GM19397 (cell line): ENCODE data around the gene CXCR1.
"Not testable (repeated sequence)": the region's sequence is repeated elsewhere in the genome, so short reads cannot be mapped to it uniquely, and the experiment has no call there.

Source experiments
- ATAC-seq: cut with Tn5 transposase; IDR thresholded peaks from one replicate; pipeline ENCODE4 v1.9.1; 2021; ENCODE audit warnings: mild to moderate bottlenecking, moderate library complexity; ENCODE audit not compliant: unreplicated experiment

CXCR1 gene

DNA sequence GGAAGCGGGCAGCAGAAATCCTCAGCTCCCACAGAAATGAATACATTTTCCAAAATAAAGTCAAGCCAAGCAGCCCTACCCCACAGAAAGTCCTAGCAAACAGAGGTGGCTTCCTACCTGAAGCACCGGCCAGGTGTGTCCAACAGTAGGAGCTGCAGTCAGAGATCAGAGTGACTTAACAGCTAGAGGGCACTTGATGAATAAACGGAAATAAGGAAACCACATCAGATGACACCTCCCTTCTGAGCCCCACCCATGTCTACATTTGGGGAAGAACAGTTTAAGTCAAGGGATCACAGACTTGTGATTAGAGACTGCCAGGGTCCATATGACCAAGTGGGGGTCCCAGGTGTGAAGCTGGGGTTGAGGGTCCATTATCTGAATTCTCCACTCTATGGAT, at the start of gene CXCR1:
TSS of gene CXCR1 (minus strand) at position 172 of the 400 bp plus-strand sequence. CDS start 1,751 bp downstream, outside the sequence.
- no peak for ATAC-seq

DNA sequence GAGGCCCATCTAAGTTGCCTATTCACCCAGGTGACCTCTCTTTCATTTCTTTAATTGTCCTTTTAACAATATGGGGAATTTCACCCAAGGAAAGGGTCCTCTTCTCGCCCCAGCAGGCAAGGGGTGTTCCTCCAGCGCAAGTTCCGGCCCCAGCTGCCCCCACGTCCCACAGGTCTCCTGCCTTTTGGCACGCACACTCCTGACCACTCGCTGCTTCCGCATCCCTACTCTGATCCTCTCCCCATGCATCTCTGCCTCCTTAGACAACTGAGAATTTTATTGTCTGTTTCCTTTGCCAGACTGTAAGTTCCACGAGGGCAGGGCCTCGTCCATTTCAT, 49.5 kb upstream of the CXCR1 start:
- ATAC-seq: no peak

GRCh38 chr2:218214116-218214515, 47.4 kb upstream of the CXCR1 start:
- ATAC-seq: no peak

GRCh38 chr2:218209078-218209477, 42.3 kb upstream of the CXCR1 start:
- ATAC-seq: no peak

- no peak for ATAC-seq
Observed at GRCh38 chr2:218202266-218202665, 35.5 kb upstream of the CXCR1 start.

DNA sequence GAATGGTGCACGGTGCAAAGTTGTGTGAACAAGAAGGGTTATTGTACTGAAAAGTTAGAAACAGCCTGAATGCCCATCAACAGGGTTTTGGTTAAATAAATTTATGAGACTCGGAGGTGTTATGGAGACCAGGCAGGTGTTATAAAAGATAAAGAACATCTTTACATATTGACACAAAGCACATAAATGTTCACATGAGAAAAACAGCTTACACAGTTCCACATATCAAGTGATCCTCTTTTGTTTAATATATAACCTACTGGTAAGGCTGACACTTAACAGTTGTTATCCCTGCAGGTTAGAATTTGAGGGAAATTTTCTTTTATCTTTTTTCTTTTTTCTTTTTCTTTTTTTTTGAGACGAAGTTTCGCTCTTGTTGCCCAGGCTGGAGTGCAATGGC, 30.2 kb upstream of the CXCR1 start:
- ATAC-seq: no peak

DNA sequence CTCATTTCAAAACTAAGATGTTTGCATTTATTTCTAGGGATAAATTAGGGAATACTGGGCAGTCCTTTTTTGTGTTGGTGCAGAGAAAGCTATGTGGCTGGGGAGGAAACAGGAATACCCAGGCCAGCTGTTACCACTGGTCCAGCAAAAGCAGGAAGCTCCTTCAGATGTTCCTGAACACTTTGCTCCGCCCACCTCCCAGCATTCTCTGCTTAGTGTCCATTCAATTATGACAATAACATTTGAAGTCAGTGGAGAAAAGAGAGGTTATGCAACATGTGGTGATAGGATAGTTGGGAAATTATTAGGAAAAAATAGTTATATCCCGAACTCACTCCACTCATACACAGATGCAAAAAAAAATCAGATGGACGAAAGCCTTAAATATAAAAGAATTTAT, 28.1 kb upstream of the CXCR1 start:
- no peak for ATAC-seq

DNA sequence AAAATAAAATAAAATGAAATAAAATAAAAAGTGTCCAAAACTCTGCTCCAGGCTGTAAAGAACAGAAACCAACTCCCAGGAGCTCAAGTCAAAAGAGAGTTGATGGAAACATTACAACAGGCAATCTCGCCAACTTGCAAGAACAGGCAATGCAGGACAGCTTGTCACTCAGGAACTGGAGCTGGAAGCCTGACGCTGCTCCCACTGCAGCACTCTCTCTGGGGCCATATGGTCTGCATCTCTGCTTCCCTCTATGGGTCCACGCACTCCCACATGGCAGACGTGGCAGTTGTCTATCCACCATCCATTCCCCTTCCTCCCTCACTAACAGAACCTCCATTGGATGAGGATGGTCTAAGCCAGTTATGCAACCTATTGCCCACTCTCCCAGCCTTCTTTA, 26.9 kb upstream of the CXCR1 start:
- no peak for ATAC-seq

DNA sequence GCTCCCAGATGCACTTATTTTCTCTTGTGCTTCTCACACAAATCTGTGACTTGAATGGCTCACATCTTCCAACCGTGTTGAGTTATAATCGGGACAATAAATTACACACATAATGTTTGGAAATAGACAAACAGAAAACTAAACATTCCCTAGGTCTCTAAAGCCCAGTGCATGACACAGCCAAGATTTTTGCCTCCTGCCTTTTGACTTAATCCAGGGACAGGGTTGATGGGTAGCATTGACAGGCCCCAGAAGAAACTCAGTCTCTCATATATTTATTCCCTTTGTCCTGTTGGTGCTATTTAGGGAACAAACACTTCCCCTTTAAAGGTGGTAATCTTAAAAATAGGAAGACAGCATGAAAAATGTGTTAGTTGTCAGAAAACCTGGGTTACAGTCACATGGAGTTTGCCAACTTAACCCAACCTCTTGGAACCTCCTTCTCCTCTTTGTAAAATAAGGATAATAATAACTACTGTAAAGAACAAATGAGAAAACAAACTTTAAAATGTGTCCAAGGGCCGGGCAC, 26.2 kb upstream of the CXCR1 start:
- ATAC-seq: no peak

DNA sequence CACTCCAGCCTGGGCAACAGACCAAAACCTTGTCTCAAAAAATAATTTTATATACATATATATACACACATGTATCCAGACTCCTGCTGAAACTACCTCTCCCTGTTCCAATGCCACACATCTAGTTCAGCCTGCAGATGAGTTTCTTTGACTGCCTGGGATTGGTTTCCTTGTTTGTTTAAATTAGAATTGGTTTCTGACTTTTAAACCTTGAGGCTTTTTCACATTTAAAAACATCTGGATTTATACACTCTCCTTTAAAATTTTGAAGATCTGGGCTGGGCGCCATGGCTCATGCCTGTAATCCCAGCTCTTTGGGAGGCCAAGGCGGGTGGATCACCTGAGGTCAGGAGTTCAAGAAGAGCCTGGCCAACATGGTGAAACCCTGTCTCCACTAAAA, 21.8 kb upstream of the CXCR1 start:
- no peak for ATAC-seq

- no peak for ATAC-seq
Observed at GRCh38 chr2:218187296-218188015, 20.7 kb upstream of the CXCR1 start.

DNA sequence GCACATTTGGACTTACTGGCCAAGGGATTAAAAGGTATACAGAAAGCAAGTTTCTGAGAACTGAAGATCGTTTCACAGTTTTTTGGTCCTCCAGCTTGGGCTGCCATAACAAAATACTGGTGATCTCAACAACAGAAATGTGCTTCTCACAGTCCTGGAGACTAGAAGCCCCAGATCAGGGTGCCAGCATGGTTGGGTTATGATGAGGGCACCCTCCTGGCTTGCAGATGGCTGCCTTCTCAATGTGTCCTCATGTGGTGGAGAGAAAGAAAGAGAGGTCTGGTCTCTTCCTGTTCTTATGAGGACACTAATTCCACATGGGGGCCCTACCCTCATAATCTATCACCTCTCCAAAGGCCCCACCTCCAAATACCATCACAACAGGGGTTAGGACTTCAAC, 20.1 kb upstream of the CXCR1 start:
- ATAC-seq: no peak

- ATAC-seq: no peak
Observed at GRCh38 chr2:218186355-218186766, 19.6 kb upstream of the CXCR1 start.

- ATAC-seq: no peak
Observed at GRCh38 chr2:218184331-218184730, 17.6 kb upstream of the CXCR1 start.

DNA sequence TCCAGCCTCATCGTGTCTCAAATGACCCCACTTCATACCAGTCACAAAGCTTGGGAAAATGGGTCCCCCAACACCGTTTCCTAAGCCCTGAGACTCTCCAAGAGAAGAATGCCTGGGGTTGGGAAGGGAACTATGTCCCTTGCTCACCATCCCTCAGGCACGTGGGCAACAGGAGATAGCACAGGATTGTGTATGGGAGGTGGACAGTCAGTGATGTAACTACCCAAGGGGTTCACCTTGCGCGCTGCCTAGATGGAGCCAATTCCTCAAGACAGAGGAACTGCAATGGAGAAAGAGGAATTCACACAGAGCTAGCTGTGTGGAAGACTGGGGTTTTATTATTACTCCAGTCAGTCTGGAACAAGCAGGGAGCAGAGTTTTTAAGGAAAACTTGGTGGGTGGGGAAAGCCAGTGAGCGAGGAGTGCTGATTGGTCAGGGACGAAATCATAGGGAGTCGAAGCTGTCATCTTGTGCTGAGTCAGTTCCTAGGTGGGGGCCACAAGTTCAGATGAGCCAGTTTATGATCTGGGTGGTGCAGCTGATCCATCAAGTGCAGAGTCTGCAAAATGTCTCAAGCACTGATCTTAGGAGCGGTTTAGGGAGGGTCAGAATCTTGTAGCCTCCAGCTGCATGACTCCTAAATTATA, 13.8 kb upstream of the CXCR1 start:
- no peak for ATAC-seq

DNA sequence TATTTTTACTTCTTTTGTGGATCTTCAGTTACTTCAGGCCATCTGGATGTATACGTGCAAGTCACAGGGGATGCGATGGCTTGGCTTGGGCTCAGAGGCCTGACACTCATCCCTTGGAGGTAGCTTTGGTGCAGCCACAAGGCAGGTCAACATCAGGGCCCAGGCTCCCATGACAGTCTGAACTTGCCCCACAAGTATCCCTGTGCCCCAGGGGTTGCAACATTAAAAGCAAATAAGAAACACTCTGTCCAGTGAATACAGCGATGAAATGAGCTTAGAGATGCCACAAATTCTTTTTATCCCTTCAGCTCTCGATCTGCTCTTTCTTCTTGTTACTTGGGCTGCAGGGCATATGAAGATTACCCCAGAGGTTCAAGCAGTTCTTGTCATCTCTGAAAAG, 13.0 kb upstream of the CXCR1 start:
- ATAC-seq: no peak

DNA sequence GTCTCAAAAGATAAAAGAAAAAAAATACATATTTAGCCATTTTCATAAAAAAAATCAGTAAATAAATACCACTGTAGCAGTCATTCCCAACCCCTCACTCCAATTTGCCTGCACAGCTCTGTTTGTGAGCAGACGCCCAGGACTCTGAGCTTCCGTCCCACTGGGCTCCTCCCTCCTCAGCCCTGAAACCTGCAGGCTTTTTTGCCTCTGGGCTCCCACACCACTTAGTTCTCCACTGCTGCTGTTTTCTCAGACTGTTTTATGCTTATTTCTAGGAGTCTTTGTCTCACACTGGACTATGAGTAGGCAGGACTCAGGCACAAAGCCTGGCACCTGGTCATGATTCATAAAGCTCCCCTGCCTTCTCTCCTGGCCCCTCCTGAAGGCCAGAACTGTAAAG, 6.1 kb upstream of the CXCR1 start:
- ATAC-seq: no peak

- ATAC-seq: not testable (repeated sequence)
Observed at GRCh38 chr2:218171744-218172143, 5.0 kb upstream of the CXCR1 start.

GRCh38 chr2:218169757-218170546, 3.2 kb upstream of the CXCR1 start:
- ATAC-seq: no peak

DNA sequence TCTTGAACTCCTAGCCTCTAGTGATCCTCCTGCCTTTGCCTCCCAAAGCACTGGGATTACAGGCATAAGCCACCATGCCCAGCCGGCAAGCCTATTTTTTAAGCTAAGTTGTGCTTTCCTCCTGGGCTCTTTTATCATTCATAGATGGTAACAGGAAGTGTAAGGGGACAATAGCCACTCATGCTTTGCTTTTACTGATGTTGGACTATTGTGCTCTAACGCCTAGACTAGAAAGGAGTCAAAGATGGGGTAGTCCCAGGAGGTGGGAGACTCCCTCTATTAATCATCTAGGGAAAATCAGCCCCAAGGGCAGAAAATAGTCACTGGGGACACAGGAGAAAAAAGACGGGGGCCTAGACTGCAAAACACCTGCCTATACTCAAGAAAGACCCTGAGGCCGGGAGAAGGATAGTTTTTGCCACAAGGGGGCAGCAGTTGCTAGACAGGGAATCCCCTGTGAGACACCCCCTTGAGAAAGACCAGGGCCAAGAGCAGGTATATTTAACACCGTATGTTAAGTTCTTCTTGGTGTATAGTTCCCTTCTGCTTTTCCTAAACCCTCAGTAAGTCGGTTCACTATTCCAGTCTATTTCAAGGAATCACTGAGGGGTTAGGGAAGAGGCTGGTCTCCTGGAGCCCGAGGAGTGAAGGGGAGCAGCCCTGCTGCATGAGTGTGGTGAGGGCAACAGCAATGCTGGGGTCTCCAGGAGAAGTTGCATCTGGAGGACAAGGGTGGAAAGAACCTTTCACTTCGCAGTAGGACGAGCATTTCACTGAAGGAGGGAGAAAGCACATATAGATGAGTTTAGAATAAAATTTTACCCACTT, 2.1 kb upstream of the CXCR1 start:
- peak; percentile 57 for ATAC-seq

DNA sequence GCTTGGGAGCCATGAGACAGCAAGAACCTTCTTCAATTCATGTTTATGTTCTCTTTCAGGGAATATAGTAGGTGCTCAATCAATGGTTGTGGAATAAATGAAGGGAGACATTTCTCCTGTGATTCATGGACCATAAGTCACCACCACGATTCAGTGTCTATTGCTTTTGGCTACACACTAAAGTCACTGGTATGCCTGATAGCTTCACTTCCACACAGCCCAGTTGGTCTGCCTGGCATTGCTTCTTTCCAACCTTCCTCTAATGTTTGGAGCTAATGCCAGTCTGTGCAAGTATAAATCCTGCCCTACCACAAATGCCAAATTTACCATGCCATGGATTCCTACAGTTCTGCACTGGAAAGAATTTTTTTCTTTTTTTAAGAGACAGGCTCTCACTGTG, 1.3 kb upstream of the CXCR1 start:
- no peak for ATAC-seq
